NCI-H2107 (cell line): ENCODE results near the gene MYCBPAP.

Experiments
- DNase-seq: peaks from one replicate; lab custom pipeline; 2025; lab: John Stamatoyannopoulos, UW

MYCBPAP gene

DNA sequence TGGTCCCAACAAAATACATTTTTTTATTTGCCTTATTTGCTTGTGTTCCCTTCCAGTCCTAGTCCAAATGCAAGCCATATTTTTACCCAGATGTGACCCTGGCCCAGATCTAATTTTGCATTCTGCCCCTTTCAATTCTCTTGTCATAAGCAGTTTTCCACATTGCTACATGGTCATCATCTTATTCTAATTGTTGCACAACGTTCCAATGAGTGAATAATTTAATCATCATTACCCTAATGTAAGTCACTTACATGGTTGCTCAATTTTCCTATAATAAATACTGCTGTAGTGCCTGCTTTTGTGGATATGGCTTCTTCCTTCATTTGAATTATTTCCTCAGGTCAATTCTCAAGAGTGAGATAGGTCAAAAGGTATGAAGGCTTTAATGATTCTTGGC lies 16.7 kb upstream of the MYCBPAP start:
- DNase-seq: no peak

DNA sequence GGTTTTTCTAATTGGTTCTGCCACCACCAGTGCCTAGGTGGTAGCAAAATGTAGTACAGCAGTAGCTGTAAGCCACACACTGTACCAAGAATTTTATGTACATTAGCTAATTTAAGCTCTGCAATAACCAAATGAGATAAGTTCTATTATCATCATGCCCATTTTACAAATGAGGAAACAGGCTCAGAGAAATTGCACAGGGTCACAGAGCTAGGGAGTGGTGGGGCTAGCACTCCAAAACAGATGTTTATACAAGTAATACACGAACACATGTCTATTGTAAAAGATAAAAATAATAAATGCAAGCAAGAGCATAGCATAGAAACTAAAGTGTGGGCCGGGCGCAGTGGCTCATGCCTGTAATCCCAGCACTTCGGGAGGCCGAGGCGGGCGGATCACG lies 16.0 kb upstream of the MYCBPAP start:
- no peak for DNase-seq

DNA sequence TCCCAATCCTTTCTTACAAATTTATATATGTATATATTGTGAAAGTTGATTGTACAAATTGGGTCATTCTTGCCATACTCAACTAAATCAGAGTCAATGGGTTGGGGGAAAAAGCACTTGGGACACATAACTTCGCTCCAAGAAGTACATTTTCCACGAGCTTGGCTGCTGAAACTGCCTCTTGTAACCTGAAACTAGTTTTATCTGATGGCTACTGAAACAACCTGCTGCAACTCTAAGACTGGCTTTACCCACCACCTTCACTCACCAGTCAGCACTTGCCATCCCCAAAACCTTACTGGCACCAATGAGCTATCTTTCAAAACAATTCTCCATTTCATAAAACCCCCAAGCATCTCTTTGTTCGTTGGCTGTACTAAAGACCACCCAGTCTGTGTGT lies 14.5 kb upstream of the MYCBPAP start:
- DNase-seq: no peak

DNA sequence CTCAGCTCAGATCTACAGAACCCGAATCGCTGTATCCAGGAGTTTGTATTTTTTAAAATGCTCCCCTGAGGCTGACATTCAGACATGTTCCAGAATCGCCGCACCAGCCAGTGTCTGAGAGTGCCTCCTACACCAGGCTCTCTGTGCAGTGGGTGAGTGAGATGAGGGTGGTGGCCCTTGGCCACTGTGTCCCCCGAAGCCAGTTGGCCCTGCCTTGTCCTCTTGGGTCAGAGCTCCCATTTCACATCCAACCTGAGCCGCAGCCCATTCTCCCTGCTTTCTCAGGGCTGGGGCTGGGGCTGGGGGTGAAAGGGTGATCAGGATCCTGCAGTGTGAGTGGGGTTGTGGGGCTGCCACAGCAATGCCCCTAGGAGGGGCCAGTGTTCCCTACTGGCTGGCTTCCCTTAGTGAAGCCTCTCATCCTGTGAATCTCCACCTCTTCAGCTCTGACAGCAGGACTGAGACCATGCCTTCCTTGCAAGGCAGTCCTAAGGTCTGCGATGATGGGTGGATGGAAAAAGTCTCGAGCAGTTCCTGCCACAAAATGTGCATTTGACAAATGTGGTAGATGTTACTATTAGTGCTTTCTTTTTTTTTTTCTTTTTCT lies 12.9 kb upstream of the MYCBPAP start:
- DNase-seq: no peak

- DNase-seq: no peak
Observed at GRCh38 chr17:50495918-50496317, 12.3 kb upstream of the MYCBPAP start.

GRCh38 chr17:50498021-50498874 lies 10.0 kb upstream of the MYCBPAP start:
- no peak for DNase-seq

- DNase-seq: no peak
Observed at GRCh38 chr17:50499270-50499669, 9.0 kb upstream of the MYCBPAP start.

GRCh38 chr17:50499721-50500120 lies 8.5 kb upstream of the MYCBPAP start:
- no peak for DNase-seq

DNA sequence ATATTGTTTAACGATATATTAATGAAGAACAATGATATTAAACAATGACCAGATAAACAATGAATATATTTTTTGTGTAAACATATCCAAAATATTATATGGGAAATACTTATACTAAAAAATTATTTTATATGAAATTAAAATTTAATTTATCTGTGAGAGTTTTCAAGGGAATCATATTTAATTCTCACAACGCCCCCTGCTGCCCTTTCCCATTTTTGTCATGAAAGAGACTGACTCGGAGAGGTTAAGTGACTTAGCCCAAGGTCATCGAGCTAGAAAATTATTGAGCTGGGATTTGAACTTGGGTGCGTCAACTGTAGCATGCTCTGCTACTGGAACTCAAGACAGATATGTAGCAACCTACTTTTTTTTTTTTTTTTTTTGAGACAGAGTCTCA lies 7.2 kb upstream of the MYCBPAP start:
- no peak for DNase-seq

GRCh38 chr17:50502301-50502990 lies 5.8 kb upstream of the MYCBPAP start:
- DNase-seq: no peak

DNA sequence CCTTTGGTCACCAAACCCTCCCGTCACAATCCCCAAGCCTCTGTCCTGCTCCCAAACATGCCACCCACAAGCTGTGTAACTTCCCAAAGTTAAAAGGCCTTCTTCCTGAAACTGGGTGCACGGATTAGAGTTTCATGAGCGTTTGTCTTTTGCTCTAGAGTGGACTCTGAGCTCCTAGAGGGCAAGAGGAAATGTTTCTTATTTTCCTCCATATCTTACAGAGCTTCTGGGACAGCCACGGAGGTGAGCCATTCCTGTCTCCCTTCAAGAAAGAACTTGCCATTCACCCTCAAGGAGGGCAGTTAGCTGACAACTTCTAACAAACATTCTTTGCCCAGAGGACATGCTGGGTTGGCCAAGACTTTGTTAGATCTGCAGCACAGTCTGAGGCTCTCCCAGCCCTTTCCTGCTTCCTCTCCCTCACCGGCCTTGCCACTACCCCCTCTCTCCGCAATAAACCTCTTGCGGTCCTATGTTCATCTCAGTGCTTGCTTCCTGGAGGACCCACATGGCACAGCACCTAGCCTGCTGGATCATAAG lies 2.6 kb upstream of the MYCBPAP start:
- DNase-seq: no peak

DNA sequence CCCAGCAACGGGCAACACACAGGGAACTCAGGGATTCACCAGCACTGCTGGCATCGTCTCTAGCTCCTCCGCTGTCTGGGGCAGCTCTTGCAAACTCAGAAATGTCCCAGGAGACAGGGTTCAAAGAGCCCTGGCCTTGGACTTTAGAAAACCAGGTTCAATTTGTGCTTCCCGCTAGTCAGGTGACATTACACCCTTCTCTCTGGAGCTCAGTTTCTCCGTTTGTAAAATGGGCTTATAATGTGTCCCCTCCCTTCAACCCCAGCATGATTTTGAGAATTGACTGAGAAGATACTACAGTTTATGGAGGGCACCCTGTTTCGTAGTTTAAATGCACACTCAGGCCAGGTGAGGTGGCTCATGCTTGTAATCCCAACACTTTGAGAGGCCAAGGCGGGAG lies 1.9 kb upstream of the MYCBPAP start:
- DNase-seq: no peak

GRCh38 chr17:50508573-50509460 lies 578 bp downstream of the MYCBPAP start:
- no peak for DNase-seq

GRCh38 chr17:50511058-50511457 lies 2.8 kb downstream of the MYCBPAP start:
- DNase-seq: no peak

DNA sequence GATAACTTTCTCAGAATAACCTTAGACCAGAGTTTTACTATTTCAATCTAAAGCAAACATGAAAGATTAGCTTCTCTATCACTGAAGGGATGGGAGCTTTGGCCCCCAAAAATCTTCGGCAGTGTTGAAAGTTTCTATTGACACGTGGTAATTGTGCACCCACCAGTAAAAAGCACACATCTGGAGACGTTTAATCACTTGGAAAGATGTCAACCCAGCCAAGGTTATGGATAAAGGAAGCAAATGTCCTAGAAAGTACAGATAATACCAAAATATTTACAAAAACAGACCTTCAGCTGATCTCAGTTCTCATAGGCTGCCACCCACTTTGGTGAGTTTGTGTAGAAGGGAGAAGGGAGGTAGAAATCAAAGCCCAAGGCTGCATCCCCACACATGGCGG lies 5.3 kb downstream of the MYCBPAP start:
- DNase-seq: no peak

DNA sequence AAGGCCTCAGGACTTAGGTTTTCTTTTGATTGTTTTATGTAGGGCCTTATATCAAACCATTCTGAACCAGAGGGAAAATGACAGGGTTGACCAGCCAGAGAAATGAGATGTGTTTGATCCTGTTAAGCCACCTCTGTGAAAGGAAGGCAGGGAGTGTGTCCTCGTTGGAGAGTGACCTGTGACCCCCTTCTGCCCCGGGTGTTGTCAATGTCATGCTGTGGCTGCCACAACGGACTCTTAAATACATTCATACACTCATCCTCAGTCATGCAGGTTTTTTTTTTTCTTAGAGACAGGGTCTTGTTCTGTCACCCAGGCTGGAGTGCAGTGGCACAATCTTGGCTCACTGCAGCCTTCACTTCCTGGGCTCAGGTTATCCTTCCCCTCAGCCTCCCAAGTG lies 6.1 kb downstream of the MYCBPAP start:
- DNase-seq: no peak

DNA sequence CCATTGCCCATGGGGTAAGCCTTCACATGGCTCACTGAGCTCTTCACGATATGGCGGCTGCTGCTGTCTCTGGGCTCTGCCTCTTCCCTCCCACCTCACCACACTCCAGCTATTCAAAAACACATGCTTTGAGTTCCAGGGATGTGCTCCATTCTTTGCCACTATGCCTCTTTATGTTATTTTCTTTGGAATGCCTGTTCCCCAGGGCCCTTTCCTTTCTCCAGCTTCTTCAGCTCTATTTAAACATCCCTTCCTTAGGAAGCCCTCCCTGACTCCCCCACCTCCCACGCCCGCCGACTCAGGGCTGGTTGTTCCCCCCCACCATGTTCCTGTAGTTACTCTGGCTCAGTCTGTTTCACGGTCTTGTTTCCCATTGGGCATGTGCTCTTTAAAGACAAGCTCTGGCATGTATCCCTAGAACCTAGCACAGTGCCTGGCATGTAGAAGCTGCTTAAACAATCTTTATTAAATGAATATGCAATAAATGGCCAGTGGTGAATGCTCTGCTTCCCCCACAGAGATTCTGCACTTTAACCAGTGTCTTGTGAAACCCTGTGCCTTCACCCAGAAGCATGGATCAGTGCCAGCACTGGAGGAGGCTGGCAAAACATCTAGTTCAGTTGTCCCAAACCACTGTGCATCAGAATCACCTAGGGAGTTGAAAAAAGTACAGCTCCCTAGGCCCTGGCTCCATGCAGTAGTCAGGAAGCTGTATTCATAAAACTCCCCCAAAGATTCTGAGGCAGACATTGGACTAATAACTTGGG lies 6.9 kb downstream of the MYCBPAP start:
- DNase-seq: no peak

DNA sequence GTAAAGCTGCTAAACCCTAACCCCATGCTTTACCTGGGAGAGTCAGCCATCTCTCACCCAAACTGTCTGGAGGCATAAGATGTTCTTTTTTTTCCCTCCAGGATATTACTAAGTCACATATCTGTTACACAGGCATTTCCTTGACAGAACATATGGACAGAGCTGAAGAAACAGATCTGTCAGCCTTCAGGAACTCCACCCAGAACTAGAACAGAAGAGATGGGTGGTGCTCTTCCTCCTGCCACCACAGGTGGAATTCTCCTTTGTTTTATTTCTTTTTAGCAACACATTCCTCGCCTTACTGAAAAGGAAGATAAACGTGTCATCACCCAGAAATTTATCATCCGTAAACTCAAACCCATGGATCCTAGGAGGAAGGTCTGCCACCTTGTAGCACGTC lies 8.8 kb downstream of the MYCBPAP start:
- no peak for DNase-seq

GRCh38 chr17:50517504-50518383 lies 9.5 kb downstream of the MYCBPAP start:
- DNase-seq: no peak

- DNase-seq: no peak
Observed at GRCh38 chr17:50518384-50519023, 10.3 kb downstream of the MYCBPAP start.
